Measurements from ENCODE around the gene RPH3AL. TPM values are rescaled to one million over a fixed set of nuclear protein-coding genes. Genes with fewer than 3 reads are reported as not detected.
"Not testable (repeated sequence)": the region's sequence is repeated elsewhere in the genome, so short reads cannot be mapped to it uniquely, and the experiment has no call there.

The RPH3AL gene
- total and polyA plus RNA-seq, 3 donors from 2014 or later: 4.4 to 13.5 (median 6.5) TPM

DNA sequence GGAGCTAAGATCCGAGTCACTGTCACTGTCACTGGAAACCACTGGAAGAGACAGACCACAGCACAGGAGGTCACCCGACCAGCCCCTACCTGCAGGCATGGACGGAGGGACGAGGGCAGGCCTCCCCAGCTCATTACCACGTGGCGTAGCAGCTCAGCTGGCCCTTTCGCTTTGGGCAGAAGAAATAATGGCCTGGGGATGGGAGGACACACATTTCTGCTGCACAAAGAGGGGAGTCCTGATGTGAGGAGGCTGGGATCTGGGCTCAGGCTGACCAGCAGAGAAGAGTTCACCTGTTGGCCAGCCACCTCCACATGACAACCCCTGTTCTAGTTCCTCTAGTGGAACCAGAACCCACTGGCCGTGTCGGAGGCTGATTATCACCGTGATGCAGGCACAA, 132.9 kb downstream of the RPH3AL start:
- Histone ChIP-seq H3K27ac (no peak overlapping the region), H3K4me3 (no peak overlapping the region), H3K27me3 (no peaks in the 10 kb centered on the region), H3K36me3 (ENCODE audit: low read depth, missing control alignments) (no peaks in the 10 kb centered on the region), H3K9me3 (no peaks in the 10 kb centered on the region), H3K4me1 (no peaks in the 10 kb centered on the region)
- 93 to 95% methylated on average over 7 to 10 of the region's 10 CpGs for WGBS, 2 donors
- no peak for DNase-seq
- TF ChIP-seq, protein P1, sequence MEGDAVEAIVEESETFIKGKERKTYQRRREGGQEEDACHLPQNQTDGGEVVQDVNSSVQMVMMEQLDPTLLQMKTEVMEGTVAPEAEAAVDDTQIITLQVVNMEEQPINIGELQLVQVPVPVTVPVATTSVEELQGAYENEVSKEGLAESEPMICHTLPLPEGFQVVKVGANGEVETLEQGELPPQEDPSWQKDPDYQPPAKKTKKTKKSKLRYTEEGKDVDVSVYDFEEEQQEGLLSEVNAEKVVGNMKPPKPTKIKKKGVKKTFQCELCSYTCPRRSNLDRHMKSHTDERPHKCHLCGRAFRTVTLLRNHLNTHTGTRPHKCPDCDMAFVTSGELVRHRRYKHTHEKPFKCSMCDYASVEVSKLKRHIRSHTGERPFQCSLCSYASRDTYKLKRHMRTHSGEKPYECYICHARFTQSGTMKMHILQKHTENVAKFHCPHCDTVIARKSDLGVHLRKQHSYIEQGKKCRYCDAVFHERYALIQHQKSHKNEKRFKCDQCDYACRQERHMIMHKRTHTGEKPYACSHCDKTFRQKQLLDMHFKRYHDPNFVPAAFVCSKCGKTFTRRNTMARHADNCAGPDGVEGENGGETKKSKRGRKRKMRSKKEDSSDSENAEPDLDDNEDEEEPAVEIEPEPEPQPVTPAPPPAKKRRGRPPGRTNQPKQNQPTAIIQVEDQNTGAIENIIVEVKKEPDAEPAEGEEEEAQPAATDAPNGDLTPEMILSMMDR (IDR thresholded peaks at IDR 0.05): no peak
- TF ChIP-seq POLR2A (IDR thresholded peaks at IDR 0.05): no peak
- intact Hi-C loops (cut with DNase I; ENCODE audit: low total_unique reads): no loop called here

DNA sequence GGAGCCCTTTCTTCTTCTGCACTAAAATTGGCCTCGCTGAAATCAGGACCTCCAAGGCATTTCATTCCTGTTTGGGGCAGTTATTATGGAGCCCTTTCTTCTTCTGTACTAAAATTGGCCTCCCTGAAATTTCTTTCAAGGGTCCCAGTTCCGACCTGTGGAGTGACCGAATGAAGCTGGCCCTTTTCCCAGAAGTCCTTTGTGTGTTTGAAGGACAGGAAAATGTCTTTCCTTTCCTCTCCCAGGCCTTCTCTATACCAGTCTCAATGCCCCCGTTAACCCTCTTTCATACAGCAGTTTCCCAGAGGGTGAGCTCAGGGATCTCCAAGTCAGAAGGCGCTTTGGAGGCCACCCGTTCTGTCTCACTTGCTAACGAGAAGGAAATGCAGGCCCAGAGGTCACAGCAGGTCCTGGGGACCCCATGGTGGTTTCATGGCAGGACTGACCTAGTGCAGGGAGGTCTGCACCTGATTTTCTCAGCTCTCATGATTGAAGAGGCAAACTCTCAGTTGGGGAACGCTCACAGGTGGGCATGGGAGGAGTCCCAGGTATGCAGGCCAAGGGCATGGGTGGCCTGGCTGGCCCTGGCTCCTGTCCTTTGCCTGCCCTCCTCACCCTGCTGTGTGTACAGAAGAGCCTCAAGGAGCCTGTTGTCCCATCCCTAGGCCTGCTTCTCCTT, 134.0 kb downstream of the RPH3AL start:
- intact Hi-C loops (cut with DNase I; ENCODE audit: low total_unique reads): no loop called here
- no peaks in the 10 kb centered on the region for H3K27me3 ChIP-seq
- no peaks in the 10 kb centered on the region for H3K4me1 ChIP-seq
- WGBS, 2 donors: 81 to 83% methylated on average over 7 to 8 of the region's 8 CpGs
- TF ChIP-seq POLR2A (IDR thresholded peaks at IDR 0.05): no peak
- TF ChIP-seq, protein P1 (IDR thresholded peaks at IDR 0.05): no peak
- no peak overlapping the region for H3K27ac ChIP-seq
- H3K9me3 ChIP-seq: no peaks in the 10 kb centered on the region
- no peak for DNase-seq
- no peaks in the 10 kb centered on the region for H3K36me3 ChIP-seq (ENCODE audit: low read depth, missing control alignments)
- no peak overlapping the region for H3K4me3 ChIP-seq

DNA sequence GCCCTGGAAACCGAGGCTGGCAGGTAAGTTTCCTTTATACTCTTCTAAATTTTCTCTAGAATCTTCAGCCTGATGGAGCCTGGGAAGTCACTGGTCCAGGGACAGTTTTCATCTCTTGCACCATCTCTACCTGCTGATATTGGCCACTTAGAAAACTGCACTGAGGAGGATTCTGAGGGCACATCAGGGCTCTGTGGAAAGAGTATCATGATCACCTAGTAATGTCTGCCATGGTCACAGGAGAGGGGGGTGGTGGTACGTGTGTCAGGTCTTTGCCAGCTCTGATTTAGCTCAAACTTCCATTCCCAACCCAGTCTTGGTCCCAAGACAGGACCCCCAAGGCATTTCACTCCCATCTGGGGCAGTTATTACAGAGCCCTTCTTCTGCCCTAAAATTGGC, 136.0 kb downstream of the RPH3AL start:
- no peaks in the 10 kb centered on the region for H3K4me1 ChIP-seq
- no peak for TF ChIP-seq POLR2A (IDR thresholded peaks at IDR 0.05)
- TF ChIP-seq, protein P1 (IDR thresholded peaks at IDR 0.05): no peak
- no peaks in the 10 kb centered on the region for H3K9me3 ChIP-seq
- H3K27ac ChIP-seq: no peak overlapping the region
- H3K4me3 ChIP-seq: no peak overlapping the region
- no peaks in the 10 kb centered on the region for H3K36me3 ChIP-seq (ENCODE audit: low read depth, missing control alignments)
- WGBS, 2 donors: 35 to 38% methylated on average over 2 of the region's 2 CpGs
- DNase-seq: no peak
- intact Hi-C loops (cut with DNase I; ENCODE audit: low total_unique reads): no loop called here
- no peaks in the 10 kb centered on the region for H3K27me3 ChIP-seq

DNA sequence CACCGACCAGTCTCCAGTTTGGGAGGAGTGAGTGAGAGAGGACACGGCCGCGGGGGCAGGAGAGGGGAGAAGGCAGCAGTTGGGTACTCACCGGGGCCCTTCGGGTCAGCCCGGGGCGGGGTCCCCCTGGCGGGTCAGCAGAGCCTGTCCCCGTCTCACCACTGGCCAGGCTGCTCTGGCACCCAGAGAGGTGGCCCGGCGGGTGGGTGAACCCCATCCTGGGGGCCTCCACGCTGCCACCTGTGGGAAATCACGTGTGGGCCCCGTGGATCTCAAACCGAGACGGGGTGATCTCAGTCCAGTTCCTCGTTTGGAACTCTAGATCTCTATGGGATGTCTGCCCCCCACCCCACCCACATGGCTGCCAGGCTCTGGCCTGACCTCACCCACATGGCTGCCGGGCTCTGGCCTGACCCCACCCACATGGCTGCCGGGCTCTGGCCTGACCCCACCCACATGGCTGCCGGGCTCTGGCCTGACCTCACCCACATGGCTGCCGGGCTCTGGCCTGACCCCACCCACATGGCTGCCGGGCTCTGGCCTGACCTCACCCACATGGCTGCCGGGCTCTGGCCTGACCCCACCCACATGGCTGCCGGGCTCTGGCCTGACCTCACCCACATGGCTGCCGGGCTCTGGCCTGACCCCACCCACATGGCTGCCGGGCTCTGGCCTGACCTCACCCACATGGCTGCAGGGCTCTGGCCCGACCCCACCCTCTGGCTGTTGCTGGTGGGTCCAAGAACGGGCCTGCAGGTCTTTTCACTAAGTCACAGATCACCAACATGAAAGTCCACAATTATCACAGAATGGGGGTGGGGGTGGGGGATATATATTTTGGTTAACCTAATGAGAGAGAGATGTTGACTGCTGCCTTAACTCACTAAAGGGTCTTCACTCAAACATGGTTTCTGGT, 136.8 kb downstream of the RPH3AL start:
- not testable (repeated sequence) for H3K4me3 ChIP-seq, H3K27ac ChIP-seq
- WGBS, 2 donors: 79% methylated on average over 19 of the region's 29 CpGs; no CpG with 5 or more reads in 1 of the 2 donors

DNA sequence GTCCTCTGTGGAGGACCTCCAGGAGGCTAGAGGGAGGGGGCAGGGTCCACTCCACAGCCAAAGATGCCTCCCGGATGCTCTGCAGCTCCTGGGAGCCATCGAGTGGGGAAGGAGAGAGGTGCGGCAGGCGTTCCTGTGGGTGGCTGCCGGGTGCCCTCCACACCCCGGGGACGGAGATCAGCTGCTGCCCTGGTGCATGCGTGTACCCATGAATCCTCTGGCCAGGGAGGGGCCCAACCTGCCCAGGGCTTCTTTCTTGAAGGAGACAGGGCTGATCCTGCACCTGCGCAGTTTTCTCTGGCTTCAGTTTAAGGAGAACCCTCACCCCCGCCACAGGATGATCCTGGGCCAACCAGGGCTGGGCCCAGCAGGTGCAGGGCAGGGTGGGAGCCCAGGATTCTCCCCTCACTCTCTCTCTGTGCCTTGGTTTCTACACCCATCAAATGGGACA, 137.7 kb downstream of the RPH3AL start:
- Histone ChIP-seq H3K9me3 (no peaks in the 10 kb centered on the region), H3K36me3 (ENCODE audit: low read depth, missing control alignments) (no peaks in the 10 kb centered on the region), H3K4me1 (no peaks in the 10 kb centered on the region), H3K4me3 (no peak overlapping the region), H3K27ac (no peak overlapping the region), H3K27me3 (no peaks in the 10 kb centered on the region)
- intact Hi-C loops (cut with DNase I; ENCODE audit: low total_unique reads): no loop called here
- DNase-seq: no peak
- TF ChIP-seq POLR2A (IDR thresholded peaks at IDR 0.05): no peak
- TF ChIP-seq, protein P1 (IDR thresholded peaks at IDR 0.05): no peak
- WGBS, 2 donors: 93 to 94% methylated on average over 10 of the region's 10 CpGs

More for the DNA sequence above, 136.8 kb downstream of the RPH3AL start:
- intact Hi-C loops (cut with DNase I; ENCODE audit: low total_unique reads); DNase-seq; H3K27me3 ChIP-seq; H3K36me3 ChIP-seq (ENCODE audit: low read depth, missing control alignments); H3K4me1 ChIP-seq; H3K9me3 ChIP-seq: not testable (repeated sequence)

Measured in testis (tissue), 3 donors.